Fibroblast of the conjunctiva (primary cell): ENCODE data around the gene LIMS2.

Experiments
- DNase-seq: peaks from one replicate; pipeline ENCODE4 v3.0.0-alpha.2; 2010; ENCODE audit warnings: low read depth

LIMS2 gene

DNA sequence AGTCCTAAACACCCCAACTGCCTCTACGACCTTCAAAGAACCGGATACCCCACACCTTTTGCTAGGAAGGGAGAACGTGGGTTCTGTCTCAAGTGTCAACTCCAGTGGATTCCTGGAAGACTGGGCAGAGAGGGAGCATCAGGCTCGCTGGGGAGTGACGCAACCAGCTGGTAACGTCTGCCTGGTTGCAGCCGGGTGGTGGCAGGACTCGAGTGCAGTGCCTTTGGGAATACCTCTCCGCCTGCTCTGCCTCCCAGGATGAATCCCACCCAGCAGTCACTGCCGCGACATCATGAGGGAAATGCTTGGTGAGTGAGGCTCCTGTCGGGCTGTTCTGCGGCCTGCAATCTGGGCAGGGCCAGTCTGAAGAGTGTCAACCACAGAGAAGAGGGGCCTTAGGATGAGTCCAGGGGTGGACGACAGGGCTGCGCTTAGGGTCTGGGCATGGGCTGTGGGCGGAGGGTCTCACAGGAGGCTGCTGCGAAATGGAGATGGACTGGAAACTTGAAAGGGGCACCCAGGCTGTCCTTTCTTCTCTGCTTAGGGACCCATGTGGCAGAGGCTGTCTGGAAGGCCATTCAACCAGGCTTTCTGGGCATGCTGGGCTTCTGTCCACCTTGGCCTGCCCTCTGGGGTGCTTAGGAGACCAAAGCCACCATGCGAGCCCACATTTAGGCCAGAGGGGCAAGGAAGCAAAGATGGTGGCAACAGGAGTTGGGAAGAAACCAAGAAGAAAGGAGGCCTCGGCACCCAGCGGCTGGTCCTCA, 16.5 kb downstream of the LIMS2 start:
- no peak for DNase-seq

- no peak for DNase-seq
Measured at GRCh38 chr2:127658146-127658545, 17.2 kb downstream of the LIMS2 start.

DNA sequence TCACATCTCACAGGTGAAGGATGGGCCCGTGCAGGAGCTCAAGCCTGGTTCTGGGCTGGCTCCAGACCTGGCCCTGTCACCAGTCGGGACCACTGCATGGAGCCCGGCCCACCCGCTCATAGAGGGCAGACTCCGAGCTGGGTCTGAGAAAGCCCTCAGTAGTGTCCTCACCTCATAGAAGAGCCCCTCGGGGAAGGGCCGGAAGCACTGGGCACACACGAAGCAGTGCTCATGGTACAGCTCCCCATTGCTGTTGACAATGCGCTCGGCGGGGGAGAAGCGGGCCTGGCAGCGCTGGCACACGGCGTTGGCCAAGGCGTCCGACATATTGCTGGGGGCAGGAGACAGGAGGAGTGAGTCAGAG, 18.1 kb downstream of the LIMS2 start:
- no peak for DNase-seq

DNA sequence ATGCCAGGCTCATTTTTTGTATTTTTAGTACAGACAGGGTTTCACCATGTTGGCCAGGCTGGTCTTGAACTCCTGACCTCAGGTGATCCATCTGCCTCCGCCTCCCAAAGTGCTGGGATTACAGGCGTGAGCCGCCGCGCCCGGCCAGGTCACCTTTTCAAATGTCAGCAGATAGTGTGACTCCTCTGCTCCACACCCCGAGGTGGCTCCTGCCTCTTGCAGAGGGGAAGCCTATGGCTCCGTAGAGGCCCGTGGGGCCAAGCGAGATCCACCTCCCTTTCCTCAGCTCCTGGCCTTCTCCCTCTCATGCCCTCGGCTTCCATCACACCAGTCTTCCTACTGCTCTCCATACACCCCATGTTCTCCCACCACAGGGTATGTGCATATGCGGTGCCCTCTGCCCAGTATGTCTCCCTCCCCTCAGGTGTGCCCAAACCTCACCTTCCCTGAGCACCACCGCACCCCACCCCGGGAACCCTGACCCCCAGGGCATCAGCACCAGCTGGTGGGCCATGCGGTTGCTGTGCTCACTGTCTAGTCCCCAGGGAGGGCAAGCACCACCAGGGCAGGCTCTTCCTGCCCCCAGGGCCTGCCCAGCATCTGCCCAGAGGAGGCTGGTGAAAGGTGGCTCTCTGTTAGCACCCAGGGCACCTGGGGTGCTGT, 18.6 kb downstream of the LIMS2 start:
- DNase-seq, result no peak

GRCh38 chr2:127655209-127656073, 19.9 kb downstream of the LIMS2 start:
- no peak for DNase-seq

- DNase-seq, result no peak
Measured at GRCh38 chr2:127654838-127655175, 20.5 kb downstream of the LIMS2 start.

GRCh38 chr2:127654084-127654837, 21.1 kb downstream of the LIMS2 start:
- DNase-seq, result no peak

DNA sequence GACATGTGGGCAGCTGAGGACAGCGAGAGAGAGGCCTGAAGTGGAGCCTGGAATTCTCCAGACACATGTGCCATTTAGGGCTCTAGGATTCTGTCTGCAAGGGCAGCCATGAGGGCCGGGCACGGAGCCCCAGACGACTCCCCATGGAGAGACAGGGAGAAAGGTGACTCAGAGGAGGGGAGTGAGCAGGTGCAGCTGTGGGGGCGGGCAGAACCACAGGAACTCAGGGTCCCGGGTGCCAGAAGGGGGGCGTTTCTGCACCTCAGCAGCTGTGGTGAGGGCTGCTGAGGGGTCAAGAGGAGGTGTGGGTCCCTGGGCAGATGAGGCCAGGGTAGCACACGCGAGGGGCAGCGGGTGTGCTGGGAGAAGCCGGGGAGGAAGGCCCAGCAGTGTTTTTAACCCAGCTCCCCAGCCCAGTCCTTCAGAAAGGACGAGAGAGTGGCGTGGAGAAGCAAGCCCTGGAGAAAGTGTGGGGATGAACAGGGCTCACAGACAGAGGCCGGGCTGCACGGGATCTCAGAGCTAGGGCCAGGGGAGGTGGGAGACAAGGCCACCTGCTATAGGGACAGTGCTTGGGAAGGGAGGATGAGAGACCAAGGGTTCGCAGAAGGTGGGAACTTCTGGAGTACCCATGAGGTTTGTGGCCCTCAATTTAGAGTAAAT, 21.8 kb downstream of the LIMS2 start:
- DNase-seq, result no peak

DNA sequence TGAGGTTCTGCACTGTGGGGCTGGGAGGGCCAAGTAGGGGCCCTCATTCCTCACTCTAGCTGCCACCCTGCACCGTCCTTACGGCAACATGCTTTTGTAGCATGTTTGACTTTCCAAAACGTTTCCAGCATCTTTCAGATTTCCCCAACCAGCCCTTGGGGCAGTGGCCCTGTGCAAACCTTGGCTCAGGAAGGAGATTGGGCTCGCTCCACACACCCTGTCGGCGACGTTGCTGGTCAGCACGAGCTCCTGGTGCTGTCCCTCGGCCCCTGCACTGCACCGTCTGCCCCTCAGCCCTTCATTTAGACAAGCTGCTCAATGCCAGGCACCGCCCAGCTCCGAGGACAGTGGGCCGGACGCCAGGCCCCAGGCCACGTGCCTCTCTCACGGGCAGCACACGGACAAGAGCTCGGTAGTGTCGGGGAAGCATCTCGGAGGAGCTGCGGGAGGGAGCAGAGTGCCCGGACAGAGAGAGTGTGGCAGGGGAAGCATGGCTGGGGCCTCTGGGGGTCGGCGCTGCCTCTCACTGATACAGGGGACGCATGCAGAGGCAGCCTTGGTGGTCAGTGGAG, 22.5 kb downstream of the LIMS2 start:
- no peak for DNase-seq

GRCh38 chr2:127651971-127652550, 23.3 kb downstream of the LIMS2 start:
- DNase-seq, result no peak

DNA sequence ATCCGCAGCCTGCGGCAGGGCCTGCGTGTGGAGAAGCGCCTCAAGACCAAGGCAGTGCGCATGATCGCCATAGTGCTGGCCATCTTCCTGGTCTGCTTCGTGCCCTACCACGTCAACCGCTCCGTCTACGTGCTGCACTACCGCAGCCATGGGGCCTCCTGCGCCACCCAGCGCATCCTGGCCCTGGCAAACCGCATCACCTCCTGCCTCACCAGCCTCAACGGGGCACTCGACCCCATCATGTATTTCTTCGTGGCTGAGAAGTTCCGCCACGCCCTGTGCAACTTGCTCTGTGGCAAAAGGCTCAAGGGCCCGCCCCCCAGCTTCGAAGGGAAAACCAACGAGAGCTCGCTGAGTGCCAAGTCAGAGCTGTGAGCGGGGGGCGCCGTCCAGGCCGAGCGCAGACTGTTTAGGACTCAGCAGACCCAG, 23.9 kb downstream of the LIMS2 start:
- DNase-seq, result no peak

DNA sequence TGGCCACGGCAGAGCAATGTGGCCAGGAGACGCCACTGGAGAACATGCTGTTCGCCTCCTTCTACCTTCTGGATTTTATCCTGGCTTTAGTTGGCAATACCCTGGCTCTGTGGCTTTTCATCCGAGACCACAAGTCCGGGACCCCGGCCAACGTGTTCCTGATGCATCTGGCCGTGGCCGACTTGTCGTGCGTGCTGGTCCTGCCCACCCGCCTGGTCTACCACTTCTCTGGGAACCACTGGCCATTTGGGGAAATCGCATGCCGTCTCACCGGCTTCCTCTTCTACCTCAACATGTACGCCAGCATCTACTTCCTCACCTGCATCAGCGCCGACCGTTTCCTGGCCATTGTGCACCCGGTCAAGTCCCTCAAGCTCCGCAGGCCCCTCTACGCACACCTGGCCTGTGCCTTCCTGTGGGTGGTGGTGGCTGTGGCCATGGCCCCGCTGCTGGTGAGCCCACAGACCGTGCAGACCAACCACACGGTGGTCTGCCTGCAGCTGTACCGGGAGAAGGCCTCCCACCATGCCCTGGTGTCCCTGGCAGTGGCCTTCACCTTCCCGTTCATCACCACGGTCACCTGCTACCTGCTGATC, 24.4 kb downstream of the LIMS2 start:
- DNase-seq, result no peak

DNA sequence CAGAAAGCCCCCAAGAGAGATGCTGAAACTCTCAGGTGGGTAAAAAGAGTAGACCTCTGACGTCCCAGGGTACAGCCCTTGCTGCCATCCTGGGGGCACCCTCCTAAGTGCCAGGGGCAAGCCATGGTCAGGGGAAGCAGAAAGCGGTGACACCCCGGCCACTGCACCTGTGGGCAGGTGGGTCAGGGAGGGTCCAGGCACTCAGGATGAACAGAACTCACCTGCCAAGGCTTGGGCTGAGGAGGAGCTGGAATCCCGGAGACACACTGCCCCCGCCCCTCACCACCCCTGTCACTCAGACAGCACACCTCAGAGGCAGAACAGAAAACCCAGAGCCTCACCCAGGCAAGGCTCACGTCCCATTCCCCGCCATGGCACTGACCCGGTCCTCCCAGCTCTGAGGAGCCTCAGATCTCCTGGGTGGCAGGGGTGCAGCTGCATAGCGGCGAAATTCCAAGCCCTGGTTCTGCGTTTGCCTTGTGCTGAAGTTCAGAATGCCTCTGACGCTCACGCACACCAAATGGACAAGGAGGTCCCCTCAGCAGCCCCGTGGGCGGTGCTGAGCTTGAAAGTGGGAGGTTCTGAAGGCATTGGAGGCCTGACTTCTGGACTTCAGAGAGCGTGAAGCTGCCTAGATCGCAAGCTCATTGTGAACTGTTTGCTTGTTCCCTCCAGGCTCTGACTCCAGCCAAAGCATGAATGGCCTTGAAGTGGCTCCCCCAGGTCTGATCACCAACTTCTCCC, 25.1 kb downstream of the LIMS2 start:
- DNase-seq, result no peak

DNA sequence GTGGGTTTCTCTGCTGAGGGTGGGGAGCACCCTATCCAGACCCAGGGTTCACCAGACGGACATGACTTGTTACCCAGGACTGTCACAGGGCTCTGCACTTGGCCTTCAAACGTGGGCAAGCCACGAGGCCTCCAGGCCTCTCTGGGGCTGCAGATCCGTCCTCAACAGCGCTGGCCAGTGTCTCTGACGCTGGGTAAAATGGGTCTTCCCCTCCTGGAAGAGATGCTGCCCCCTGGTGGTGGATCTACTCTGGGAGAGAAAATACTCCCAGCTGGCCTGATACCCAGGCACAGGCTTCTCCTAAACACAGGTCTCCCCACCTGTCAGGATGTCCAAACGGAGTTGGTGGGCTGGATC, 25.7 kb downstream of the LIMS2 start:
- peak; percentile 61 for DNase-seq

- no peak for DNase-seq
Measured at GRCh38 chr2:127649100-127649611, 26.2 kb downstream of the LIMS2 start.

GRCh38 chr2:127648321-127648720, 27.0 kb downstream of the LIMS2 start:
- DNase-seq, result no peak

DNA sequence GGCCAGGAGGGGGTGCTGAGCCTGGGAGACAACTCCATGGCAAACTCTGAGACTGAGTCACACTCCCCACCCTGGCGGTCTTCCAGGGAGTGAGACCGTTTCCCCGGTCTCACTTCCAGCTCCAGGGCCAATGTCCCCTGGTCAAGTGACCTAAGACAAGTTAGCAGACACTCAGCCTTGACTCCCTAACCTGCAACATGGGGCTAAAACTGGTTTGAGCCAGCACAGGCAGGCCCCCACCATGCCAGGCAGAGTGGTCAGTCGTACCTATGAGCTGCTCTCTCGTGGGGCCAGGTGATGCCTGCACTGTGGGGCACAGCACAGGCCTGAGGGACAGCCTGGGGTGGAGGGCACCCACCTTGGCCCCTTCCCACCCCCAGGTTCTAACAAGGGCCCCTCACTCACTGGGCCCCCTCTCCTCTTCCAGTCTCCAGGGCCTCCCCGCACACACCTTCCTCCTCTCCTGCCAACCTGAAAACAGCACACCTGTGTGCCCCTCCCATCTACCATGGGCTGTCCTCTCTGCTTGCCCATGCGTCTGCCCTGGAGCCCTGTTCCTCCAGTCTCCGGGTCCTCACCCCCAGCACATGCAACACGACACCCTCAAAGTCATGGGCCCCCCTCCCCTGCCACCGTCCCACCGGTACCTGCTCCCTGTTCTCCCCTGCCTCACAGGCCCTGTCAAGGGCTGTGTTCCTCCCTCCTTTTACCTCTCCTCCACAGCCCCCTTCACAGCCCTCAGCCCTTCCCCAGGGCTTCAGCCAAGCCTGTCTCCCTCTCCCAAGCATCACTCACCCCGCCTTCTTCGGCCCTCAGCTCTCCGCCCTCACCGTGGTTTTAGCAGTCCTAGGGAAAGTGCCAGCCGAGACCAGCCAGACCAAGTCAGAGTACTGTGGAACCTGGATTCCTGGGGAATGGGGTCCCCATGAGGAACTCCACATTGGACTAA, 27.8 kb downstream of the LIMS2 start:
- DNase-seq, result no peak

DNA sequence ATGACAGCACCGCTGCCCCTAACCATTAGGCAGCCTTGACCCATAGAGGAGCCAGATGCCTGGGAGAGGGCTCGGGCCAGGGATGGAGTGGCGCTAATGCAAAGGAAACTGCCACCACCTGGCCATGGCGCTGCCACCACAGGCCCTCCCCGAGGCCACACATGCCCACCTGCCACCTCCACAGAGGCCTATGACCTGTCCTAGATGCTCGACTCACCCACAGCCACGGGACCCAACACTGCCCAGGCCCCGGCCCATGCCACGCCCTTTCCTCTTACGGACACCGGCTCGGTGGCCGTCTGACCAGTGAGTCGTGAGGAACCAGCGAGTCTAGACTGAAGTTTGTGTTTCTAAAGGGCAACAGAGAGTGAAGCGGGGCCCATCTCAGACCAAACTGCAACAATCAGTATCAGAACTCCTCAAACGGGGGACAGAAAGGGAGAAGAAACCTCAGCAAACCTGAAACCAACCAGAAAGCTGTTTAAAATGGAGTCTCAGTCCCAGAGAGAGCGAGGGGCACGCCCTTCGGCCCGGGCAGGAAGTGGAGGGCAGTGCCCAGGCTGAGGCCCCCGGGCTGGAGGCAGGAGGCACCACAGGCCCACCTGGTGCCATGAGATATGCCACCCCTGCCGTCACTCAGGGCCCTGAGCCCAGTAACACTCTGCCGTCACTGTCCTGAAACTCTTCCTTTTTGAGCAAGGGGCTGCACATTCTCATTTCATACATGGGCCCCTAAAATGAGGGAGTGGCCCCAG, 28.7 kb downstream of the LIMS2 start:
- DNase-seq, result no peak
